MV-4-11 (cell line): ENCODE measurements around the gene P2RX6.

ENCODE experiments used
- DNase-seq: peaks from one replicate; lab custom pipeline; 2025; lab: John Stamatoyannopoulos, UW

The P2RX6 gene

GRCh38 chr22:21014726-21015465 lies at the start of gene P2RX6:
Gene P2RX6, plus strand, starts transcription at chr22:21015165. Its CDS starts 10 bp downstream, at chr22:21015175.
- peak; percentile 53 for DNase-seq

GRCh38 chr22:20965888-20966855 lies 48.8 kb upstream of the P2RX6 start:
- DNase-seq = no peak

- DNase-seq = no peak
Observed at GRCh38 chr22:20966883-20967696, 47.9 kb upstream of the P2RX6 start, which contains the start of gene AIFM3. Gene AIFM3, plus strand, starts transcription at chr22:20967255. Its CDS starts 690 bp downstream, at chr22:20967945.

- no peak for DNase-seq
Observed at GRCh38 chr22:20967697-20968211, 47.2 kb upstream of the P2RX6 start.

GRCh38 chr22:20968281-20968977 lies 46.5 kb upstream of the P2RX6 start:
- DNase-seq = peak; percentile 76

GRCh38 chr22:20970939-20971657 lies 43.9 kb upstream of the P2RX6 start:
- DNase-seq = no peak

- DNase-seq = peak; percentile 59
Observed at GRCh38 chr22:20972014-20972694, 42.8 kb upstream of the P2RX6 start.

- no peak for DNase-seq
Observed at GRCh38 chr22:20972933-20973577, 41.9 kb upstream of the P2RX6 start.

GRCh38 chr22:20973634-20974286 lies 41.2 kb upstream of the P2RX6 start:
- DNase-seq = no peak

- no peak for DNase-seq
Observed at GRCh38 chr22:20974336-20974955, 40.5 kb upstream of the P2RX6 start.

- no peak for DNase-seq
Observed at GRCh38 chr22:20975541-20976290, 39.2 kb upstream of the P2RX6 start.

- no peak for DNase-seq
Observed at GRCh38 chr22:20976291-20976877, 38.6 kb upstream of the P2RX6 start.

- no peak for DNase-seq
Observed at GRCh38 chr22:20977019-20977418, 37.9 kb upstream of the P2RX6 start.

- DNase-seq = no peak
Observed at GRCh38 chr22:20977516-20978170, 37.3 kb upstream of the P2RX6 start.

- DNase-seq = no peak
Observed at GRCh38 chr22:20978419-20978818, 36.5 kb upstream of the P2RX6 start.

- no peak for DNase-seq
Observed at GRCh38 chr22:20979243-20979809, 35.6 kb upstream of the P2RX6 start.
